ENCODE data around the gene NTM.

NTM gene

DNA sequence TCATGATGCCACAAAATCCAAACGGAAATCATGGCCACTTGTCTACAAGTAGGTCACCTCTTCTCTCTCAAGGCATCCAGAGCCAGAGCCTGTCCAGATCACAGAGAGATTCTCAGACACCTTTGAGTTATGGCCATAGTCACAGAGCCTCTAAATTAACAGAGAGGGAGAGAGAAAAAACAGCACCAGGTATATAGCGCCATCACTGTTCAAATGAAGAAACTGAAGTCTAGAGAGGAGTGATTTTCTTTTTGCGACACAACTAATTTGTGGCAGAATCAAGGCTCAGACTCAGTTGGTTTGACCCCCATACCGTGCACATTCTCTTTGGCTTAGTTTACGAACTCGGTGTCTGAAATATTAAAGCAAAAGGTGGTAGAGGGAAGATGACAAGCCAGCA lies 512.9 kb downstream of the NTM start:
- no peak overlapping the region for H3K4me3 ChIP-seq (ENCODE audit: low read depth, low read length)
- TF ChIP-seq, protein P1, sequence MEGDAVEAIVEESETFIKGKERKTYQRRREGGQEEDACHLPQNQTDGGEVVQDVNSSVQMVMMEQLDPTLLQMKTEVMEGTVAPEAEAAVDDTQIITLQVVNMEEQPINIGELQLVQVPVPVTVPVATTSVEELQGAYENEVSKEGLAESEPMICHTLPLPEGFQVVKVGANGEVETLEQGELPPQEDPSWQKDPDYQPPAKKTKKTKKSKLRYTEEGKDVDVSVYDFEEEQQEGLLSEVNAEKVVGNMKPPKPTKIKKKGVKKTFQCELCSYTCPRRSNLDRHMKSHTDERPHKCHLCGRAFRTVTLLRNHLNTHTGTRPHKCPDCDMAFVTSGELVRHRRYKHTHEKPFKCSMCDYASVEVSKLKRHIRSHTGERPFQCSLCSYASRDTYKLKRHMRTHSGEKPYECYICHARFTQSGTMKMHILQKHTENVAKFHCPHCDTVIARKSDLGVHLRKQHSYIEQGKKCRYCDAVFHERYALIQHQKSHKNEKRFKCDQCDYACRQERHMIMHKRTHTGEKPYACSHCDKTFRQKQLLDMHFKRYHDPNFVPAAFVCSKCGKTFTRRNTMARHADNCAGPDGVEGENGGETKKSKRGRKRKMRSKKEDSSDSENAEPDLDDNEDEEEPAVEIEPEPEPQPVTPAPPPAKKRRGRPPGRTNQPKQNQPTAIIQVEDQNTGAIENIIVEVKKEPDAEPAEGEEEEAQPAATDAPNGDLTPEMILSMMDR (IDR thresholded peaks at IDR 0.05; ENCODE audit: control insufficient read depth, extremely low read depth, insufficient read depth): no peak
- DNase-seq (ENCODE audit: low read depth): no peak

GRCh38 chr11:131884461-131885073 lies 514.2 kb downstream of the NTM start:
- TF ChIP-seq, protein P1 (IDR thresholded peaks at IDR 0.05; ENCODE audit: control insufficient read depth, extremely low read depth, insufficient read depth): no peak
- no peak overlapping the region for H3K4me3 ChIP-seq (ENCODE audit: low read depth, low read length)
- DNase-seq (ENCODE audit: low read depth): no peak

DNA sequence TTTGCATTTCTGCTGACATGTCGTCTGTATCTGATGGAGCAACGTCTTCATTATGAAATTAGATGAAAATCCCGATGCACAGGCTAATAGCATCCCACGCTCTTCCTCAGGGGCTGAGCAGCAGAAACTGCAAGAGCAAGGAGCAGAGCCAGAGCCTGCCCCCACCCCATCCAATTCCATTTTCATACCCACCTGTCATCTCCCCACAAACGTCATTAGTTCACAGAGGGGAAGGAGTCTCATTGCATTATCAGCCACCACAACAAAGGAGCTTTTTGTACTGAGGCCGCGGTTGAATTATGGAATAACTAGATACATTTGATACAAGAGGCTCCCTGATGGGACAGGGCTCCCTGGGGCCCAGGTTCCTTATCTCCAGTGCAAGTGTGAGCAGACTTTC lies 515.0 kb downstream of the NTM start:
- no peak overlapping the region for H3K4me3 ChIP-seq (ENCODE audit: low read depth, low read length)
- DNase-seq (ENCODE audit: low read depth): no peak
- TF ChIP-seq, protein P1 (IDR thresholded peaks at IDR 0.05; ENCODE audit: control insufficient read depth, extremely low read depth, insufficient read depth): no peak

DNA sequence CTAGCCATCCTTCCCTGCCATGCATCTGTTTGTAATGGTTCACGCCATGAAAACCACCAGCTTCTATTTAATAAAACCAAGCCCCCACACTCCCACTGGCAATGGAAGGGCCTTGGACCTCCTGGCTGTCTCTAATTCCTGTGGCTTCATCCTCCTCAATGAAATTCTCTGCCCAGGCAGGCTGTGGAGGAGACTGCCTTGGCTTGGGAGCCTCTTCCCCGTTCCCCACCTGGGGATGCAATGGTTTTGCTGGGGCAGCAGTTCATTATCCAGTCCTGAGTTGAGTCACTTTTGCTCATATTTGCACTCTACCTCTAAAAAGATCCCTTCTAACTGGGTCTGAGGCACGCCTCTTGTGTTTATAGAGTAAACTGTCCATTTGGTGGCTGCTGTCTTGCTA lies 515.8 kb downstream of the NTM start:
- DNase-seq (ENCODE audit: low read depth): no peak
- TF ChIP-seq, protein P1 (IDR thresholded peaks at IDR 0.05; ENCODE audit: control insufficient read depth, extremely low read depth, insufficient read depth): no peak
- no peak overlapping the region for H3K4me3 ChIP-seq (ENCODE audit: low read depth, low read length)

DNA sequence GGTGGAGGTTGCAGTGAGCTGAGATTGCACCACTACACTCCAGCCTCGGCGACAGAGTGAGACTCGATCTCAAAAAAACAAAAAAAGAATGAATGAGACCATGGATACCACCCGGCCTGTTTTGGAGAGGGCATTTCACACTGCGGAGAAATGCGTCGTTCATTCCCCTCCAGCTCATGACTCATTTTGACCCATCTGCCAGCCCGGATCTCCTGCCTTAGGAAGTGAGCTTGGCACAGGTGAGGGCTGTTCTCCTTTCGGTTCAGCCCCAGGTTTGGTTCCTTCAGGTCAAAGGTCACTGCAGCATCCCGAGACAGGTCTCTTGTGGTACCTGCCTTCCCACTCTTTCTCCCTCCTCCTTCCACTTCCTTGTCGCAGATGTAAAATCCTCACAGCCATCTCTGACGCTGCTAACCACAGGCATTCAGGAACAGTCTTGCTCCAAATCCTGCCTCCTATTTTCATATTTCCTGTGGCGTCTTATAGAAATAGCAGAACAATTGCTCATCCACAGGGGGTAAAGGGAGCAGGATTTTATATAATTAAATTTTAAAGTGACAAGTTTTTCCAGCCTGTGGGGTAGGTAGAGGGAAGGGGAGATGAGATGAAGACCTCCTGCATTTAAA lies 517.9 kb downstream of the NTM start:
- DNase-seq (ENCODE audit: low read depth): no peak
- TF ChIP-seq, protein P1 (IDR thresholded peaks at IDR 0.05; ENCODE audit: control insufficient read depth, extremely low read depth, insufficient read depth): no peak
- H3K4me3 ChIP-seq (ENCODE audit: low read depth, low read length): no peak overlapping the region

DNA sequence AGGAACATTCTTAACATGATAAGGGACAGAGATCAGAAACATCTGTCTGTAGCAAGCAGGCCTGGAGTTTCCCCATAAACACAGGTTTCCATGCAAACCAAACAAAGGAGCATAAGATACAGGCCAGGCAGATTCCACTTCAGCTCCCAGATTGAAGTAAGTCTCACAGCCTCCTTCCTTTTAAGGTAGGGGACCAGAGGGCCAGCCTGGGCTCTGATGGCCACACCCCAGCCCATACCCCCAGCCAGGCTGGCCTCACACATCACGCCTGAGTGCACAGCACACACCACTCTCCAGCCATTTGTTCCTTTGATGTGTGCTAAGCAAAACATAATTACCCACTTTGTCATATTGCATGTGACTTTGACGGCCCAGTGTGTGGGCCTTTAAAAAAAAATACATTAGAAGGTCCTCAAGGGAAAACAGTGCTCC lies 518.7 kb downstream of the NTM start:
- TF ChIP-seq, protein P1 (IDR thresholded peaks at IDR 0.05; ENCODE audit: control insufficient read depth, extremely low read depth, insufficient read depth): no peak
- no peak for DNase-seq (ENCODE audit: low read depth)

More for the DNA sequence above, 518.7 kb downstream of the NTM start:
- no peak overlapping the region for H3K4me3 ChIP-seq (ENCODE audit: low read depth, low read length)
